Esophagus muscularis mucosa (tissue), 4 donors: Measurements from ENCODE around the gene PCK1.

Source experiments
- CTCF ChIP-seq, 3 experiments: fragments of 200-600 bp in 2 of 3; fragments of 450-650 bp in 1 of 3; sonication (generic) in 2 of 3; IDR thresholded peaks; one replicate each; pipeline ENCODE4 v1.5.1; 2017 to 2019; ENCODE audit warnings: antibody characterized with exemption in 3 of 3, mild to moderate bottlenecking in 2 of 3, moderate library complexity in 1 of 3
- EP300 ChIP-seq: sonication (generic); formaldehyde crosslinking; IDR thresholded peaks from one replicate; pipeline ENCODE4 v1.6.1; 2017; ENCODE audit warnings: antibody characterized with exemption
- POLR2A ChIP-seq: fragments of 450-650 bp; IDR thresholded peaks from one replicate; pipeline ENCODE4 v1.6.1; 2017; ENCODE audit warnings: antibody characterized with exemption, moderate library complexity, mild to moderate bottlenecking, low read depth
- POLR2AphosphoS5 ChIP-seq, 2 donors: sonication (generic); formaldehyde crosslinking; IDR thresholded peaks; one replicate each; pipeline ENCODE4 v1.6.1; 2017; ENCODE audit warnings: antibody characterized with exemption in 2 of 2

GRCh38 chr20:57535297-57535696, 25.6 kb upstream of the PCK1 start:
- TF ChIP-seq CTCF (IDR thresholded peaks at IDR 0.05) (no peak), EP300 (no peak), POLR2AphosphoS5 (IDR thresholded peaks at IDR 0.05) (no peak), POLR2A (no peak)
